ENCODE data around the gene MRPS12. TPM values are rescaled to one million over a fixed set of nuclear protein-coding genes. Genes with fewer than 3 reads are reported as not detected.

Gene MRPS12
- total and polyA plus RNA-seq, 9 of the 15 experiments (the other 6 are each of a cell fraction or from before 2014, with no cell fraction given): 8.1 to 174 (median 52.0) TPM

GRCh38 chr19:38975214-38975860 lies 44.6 kb downstream of the MRPS12 start, which contains the start of gene FBXO17 (continued):
- no peak for TF ChIP-seq ELK1 (CRISPR knock-in tag; IDR thresholded peaks at IDR 0.05)
- no peak for TF ChIP-seq AFF4 (CRISPR knock-in tag; IDR thresholded peaks at IDR 0.05)
- no peak for TF ChIP-seq MBD1 (CRISPR knock-in tag; IDR thresholded peaks at IDR 0.05)
- no peak for TF ChIP-seq SPI1 (IDR thresholded peaks at IDR 0.05; ENCODE audit: borderline replicate concordance, low read depth, low read length)
- no peak for TF ChIP-seq SFPQ (IDR thresholded peaks at IDR 0.05; ENCODE audit: low read depth, low read length)
- no peak for TF ChIP-seq TSHZ1 (CRISPR knock-in tag; IDR thresholded peaks at IDR 0.05)
- TF ChIP-seq BRF1 (IDR thresholded peaks at IDR 0.05; ENCODE audit: borderline replicate concordance, extremely low read depth, insufficient read length): no peak
- TF ChIP-seq PTBP1 (IDR thresholded peaks at IDR 0.05; ENCODE audit: low read depth, low read length): no peak
- no peak for TF ChIP-seq MYBL2 (IDR thresholded peaks at IDR 0.05; ENCODE audit: low read depth)
- no peak for TF ChIP-seq MYBL2 (CRISPR knock-in tag; IDR thresholded peaks at IDR 0.05; ENCODE audit: borderline replicate concordance)
- no peak for TF ChIP-seq SMARCA5 (IDR thresholded peaks at IDR 0.05)
- TF ChIP-seq PREB (CRISPR knock-in tag; IDR thresholded peaks at IDR 0.05): no peak
- TF ChIP-seq DPF2 (IDR thresholded peaks at IDR 0.05): no peak
- no peak for TF ChIP-seq CAMTA2 (CRISPR knock-in tag; conservative IDR thresholded peaks at IDR 0.05)
